T-cell (primary cell): ENCODE results near the gene CLEC2D. TPM values are rescaled to one million over a fixed set of nuclear protein-coding genes. Genes with fewer than 3 reads are reported as not detected.

Experiments
- ATAC-seq, 4 experiments: fragments of 200-7000 bp in 3 of 4; fragments of 150-1000 bp in 1 of 4; cut with Tn5 transposase; replicated peaks in 1 of 4; 1 replicate in 3 of 4; 2 replicates in 1 of 4; pipeline ENCODE4 v1.10.0; 2021; ENCODE audit warnings: moderate library complexity in 3 of 4, mild to moderate bottlenecking in 2 of 4, moderate number of reproducible peaks in 1 of 4
- CTCF ChIA-PET, 2 donors: fragments of 300-600 bp; sonication (Branson Sonifier 250); formaldehyde crosslinking; loops; one replicate each; lab custom pipeline; 2022; ENCODE audit warnings: antibody characterized with exemption in 2 of 2; lab: Charles Lee
- POLR2A ChIA-PET, 2 donors: fragments of 300-600 bp; sonication (Branson Sonifier 250); formaldehyde crosslinking; loops; one replicate each; lab custom pipeline; 2022; ENCODE audit warnings: antibody characterized with exemption in 2 of 2; lab: Charles Lee
- DNase-seq, 35 experiments: peaks; one replicate each; pipeline versions ENCODE4 v3.0.0 to v3.0.0-alpha.2; 2013 to 2023
- H3K27ac ChIP-seq: one replicate; pipeline ENCODE4 v1.5.1; 2013; ENCODE audit warnings: low read length
- H3K27me3 ChIP-seq, 2 experiments: replicated peaks in 1 of 2; 1 replicate in 1 of 2; 2 replicates in 1 of 2; pipeline versions ENCODE4 v1.6.1 to v1.7.0; 2013; ENCODE audit warnings: low read length in 1 of 2, mixed read lengths in 1 of 2; ENCODE audit not compliant: control insufficient read depth in 2 of 2, insufficient read depth in 2 of 2; ENCODE audit errors: extremely low read depth in 1 of 2
- H3K36me3 ChIP-seq, 2 donors: 1 replicate in 1 of 2; 2 replicates in 1 of 2; pipeline versions ENCODE4 v1.6.1 to v1.7.0; 2013; ENCODE audit warnings: low read length in 1 of 2; ENCODE audit not compliant: control insufficient read depth in 2 of 2, insufficient read depth in 1 of 2; ENCODE audit errors: extremely low read depth in 1 of 2
- H3K4me1 ChIP-seq, 2 experiments: 1 replicate in 1 of 2; 2 replicates in 1 of 2; pipeline versions ENCODE4 v1.6.1 to v1.7.0; 2013; ENCODE audit warnings: low read length in 2 of 2, mixed read lengths in 1 of 2; ENCODE audit not compliant: insufficient read depth in 2 of 2, control insufficient read depth in 1 of 2; ENCODE audit errors: extremely low read depth in 1 of 2
- H3K4me3 ChIP-seq, 2 donors: 1 replicate in 1 of 2; 2 replicates in 1 of 2; pipeline versions ENCODE4 v1.5.1 to v1.7.0; 2013; ENCODE audit warnings: mild to moderate bottlenecking in 2 of 2, low read length in 1 of 2, moderate library complexity in 1 of 2; ENCODE audit not compliant: control insufficient read depth in 1 of 2; ENCODE audit errors: extremely low read depth in 1 of 2
- H3K9me3 ChIP-seq: 2 replicates; pipeline ENCODE4 v1.7.0; 2013
- H3K27ac Mint-ChIP-seq, 2 donors: one replicate each; pipeline ENCODE4 v1.8.0; 2020 to 2021; ENCODE audit warnings: mild to moderate bottlenecking in 2 of 2, mixed read lengths in 2 of 2
- H3K27me3 Mint-ChIP-seq, 2 donors: one replicate each; pipeline ENCODE4 v1.8.0; 2021 to 2022; ENCODE audit warnings: mixed read lengths in 2 of 2
- H3K36me3 Mint-ChIP-seq: one replicate; pipeline ENCODE4 v1.8.0; 2021; ENCODE audit warnings: mixed read lengths
- H3K4me1 Mint-ChIP-seq, 3 donors: one replicate each; pipeline ENCODE4 v1.8.0; 2020 to 2022; ENCODE audit warnings: mixed read lengths in 3 of 3, mild to moderate bottlenecking in 1 of 3
- H3K4me3 Mint-ChIP-seq, 3 donors: one replicate each; pipeline ENCODE4 v1.8.0; 2020 to 2022; ENCODE audit warnings: mild to moderate bottlenecking in 3 of 3, mixed read lengths in 3 of 3, moderate library complexity in 3 of 3
- H3K9me3 Mint-ChIP-seq, 3 donors: one replicate each; pipeline ENCODE4 v1.8.0; 2020 to 2022; ENCODE audit warnings: mixed read lengths in 3 of 3
- WGBS: methylation state at CpG from one replicate; pipeline ENCODE4 v1.1.5; 2013; ENCODE audit warnings: missing lambda C conversion rate; ENCODE audit not compliant: insufficient coverage; 5-methylcytosine and 5-hydroxymethylcytosine counted together
- total RNA-seq, 35 experiments: library from RNA in 6 of 35; stranded (reverse) in 6 of 35; fragments of 120-200 nt in 1 of 35; gene quantifications; one replicate each; pipeline versions ENCODE4 v1.2.1 to v1.2.4 and lab custom pipeline; 2013 to 2026

The CLEC2D gene
- total RNA-seq, 5 donors from 2014 or later (not counting 1 experiment from before 2014, with no cell fraction given): 217 to 338 (median 311) TPM

GRCh38 chr12:9634969-9635754, 34.4 kb upstream of the CLEC2D start:
- Histone ChIP-seq H3K4me3 (no peak overlapping the region), H3K36me3 (peaks cover 0 to 6% of the 10 kb centered on the region in 2 donors), H3K9me3 (no peaks in the 10 kb centered on the region), H3K4me1 (peaks cover 24 to 25% of the 10 kb centered on the region in 2 experiments), H3K27ac (peak overlapping the region; percentile 48), H3K27me3 (no peaks in the 10 kb centered on the region)
- no peak for DNase-seq
- WGBS: no CpG with 5 or more reads among the region's 2 CpGs
- ATAC-seq: no peak
- peaks cover 75 to 88% (median 80%) of the 10 kb centered on the region in 3 donors for H3K4me1 Mint-ChIP-seq
- peaks cover 0 to 7% (median 0%) of the 10 kb centered on the region in 3 donors for H3K9me3 Mint-ChIP-seq
- peak overlapping the region in 1 of 3 donors; percentile 41 for H3K4me3 Mint-ChIP-seq
- CTCF ChIA-PET: interaction anchor here (0.5 to 5.2 kb wide), 25 partner anchors 11 to 165 kb away, joined by 3 to 41 read pairs (median 3); no protein-coding TSS in a partner anchor
- H3K27ac Mint-ChIP-seq: peak overlapping the region; percentile 74 to 95
- POLR2A ChIA-PET: interaction anchor here (0.5 to 1.1 kb wide), 2 partner anchors 73 to 1022 kb away, joined by 3 read pairs; no protein-coding TSS in a partner anchor
- no peaks in the 10 kb centered on the region for H3K27me3 Mint-ChIP-seq
- H3K36me3 Mint-ChIP-seq: peaks cover 6% of the 10 kb centered on the region

DNA sequence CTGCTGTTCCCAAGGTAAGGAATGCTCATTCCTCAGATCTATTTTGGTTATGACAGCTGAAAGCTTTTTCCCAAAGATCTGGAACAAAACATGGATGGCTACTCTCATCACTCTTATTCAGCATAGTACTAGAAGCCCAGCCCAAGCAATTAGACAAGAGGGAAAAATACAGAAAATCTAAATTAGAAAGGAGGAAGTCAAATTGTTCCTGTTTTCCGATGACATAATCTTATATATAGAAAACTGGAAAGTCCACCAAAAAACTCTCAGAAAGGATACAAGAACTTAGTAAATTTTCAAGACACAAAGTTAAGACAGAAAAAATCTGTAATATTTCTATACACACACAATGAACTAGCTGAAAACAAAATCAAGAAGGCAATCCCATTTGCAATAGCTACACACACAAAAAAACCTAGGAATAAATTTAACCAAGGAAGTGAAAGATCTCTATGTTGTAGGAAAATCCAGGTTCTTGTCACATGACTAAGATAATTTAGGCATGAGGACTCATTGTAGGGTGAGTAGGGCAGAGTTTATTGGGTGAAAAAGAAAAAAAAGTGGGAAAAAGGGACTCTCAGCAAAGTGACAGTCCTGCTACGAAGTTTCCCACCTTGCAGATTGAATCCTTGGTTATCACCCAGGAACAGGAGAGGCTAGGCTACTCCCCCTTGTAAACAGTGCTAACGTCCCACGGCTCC, 33.2 kb upstream of the CLEC2D start:
- ATAC-seq: no peak
- H3K36me3 Mint-ChIP-seq: peaks cover 12% of the 10 kb centered on the region
- H3K27me3 Mint-ChIP-seq: no peaks in the 10 kb centered on the region
- H3K4me3 Mint-ChIP-seq: peak overlapping the region in 1 of 3 donors; percentile 41
- POLR2A ChIA-PET: interaction anchor here (0.5 to 1.2 kb wide), 3 partner anchors 35 to 267 kb away, joined by 3 to 5 read pairs (median 4); no protein-coding TSS in a partner anchor
- 93% methylated on average over 2 of the region's 4 CpGs for WGBS
- H3K9me3 Mint-ChIP-seq: peaks cover 0 to 11% (median 6%) of the 10 kb centered on the region in 3 donors
- CTCF ChIA-PET: interaction anchor here (0.6 to 5.2 kb wide), 9 partner anchors 11 to 250 kb away, joined by 3 to 41 read pairs (median 4); no protein-coding TSS in a partner anchor
- Histone ChIP-seq H3K4me3 (no peak overlapping the region), H3K36me3 (peaks cover 0 to 6% of the 10 kb centered on the region in 2 donors), H3K27ac (no peak overlapping the region), H3K9me3 (no peaks in the 10 kb centered on the region), H3K27me3 (no peaks in the 10 kb centered on the region), H3K4me1 (peaks cover 24 to 25% of the 10 kb centered on the region in 2 experiments)
- peaks cover 70 to 83% (median 79%) of the 10 kb centered on the region in 3 donors for H3K4me1 Mint-ChIP-seq
- no peak for DNase-seq
- peak overlapping the region; percentile 74 to 95 for H3K27ac Mint-ChIP-seq

GRCh38 chr12:9636851-9637206, 32.7 kb upstream of the CLEC2D start:
- Histone ChIP-seq H3K4me1 (peaks cover 24 to 25% of the 10 kb centered on the region in 2 experiments), H3K36me3 (peaks cover 0 to 6% of the 10 kb centered on the region in 2 donors), H3K4me3 (no peak overlapping the region), H3K27me3 (no peaks in the 10 kb centered on the region), H3K9me3 (no peaks in the 10 kb centered on the region), H3K27ac (no peak overlapping the region)
- Mint-ChIP-seq H3K4me3 (no peak overlapping the region), H3K27ac (peak overlapping the region; percentile 74 to 95), H3K9me3 (peaks cover 0 to 11% (median 6%) of the 10 kb centered on the region in 3 donors), H3K4me1 (peaks cover 71 to 82% (median 78%) of the 10 kb centered on the region in 3 donors), H3K36me3 (peaks cover 11% of the 10 kb centered on the region), H3K27me3 (no peaks in the 10 kb centered on the region)
- DNase-seq (no peak), ATAC-seq (no peak)
- ChIA-PET CTCF (interaction anchor here (1.4 to 5.2 kb wide), 4 partner anchors 10 to 106 kb away, joined by 3 to 41 read pairs (median 16); no protein-coding TSS in a partner anchor), POLR2A (interaction anchor here (0.5 to 1.2 kb wide), 2 partner anchors 34 to 121 kb away, joined by 3 to 4 read pairs; no protein-coding TSS in a partner anchor)
- no CpG with 5 or more reads among the region's 5 CpGs for WGBS

GRCh38 chr12:9640024-9640423, 29.5 kb upstream of the CLEC2D start:
- Mint-ChIP-seq H3K27me3 (no peaks in the 10 kb centered on the region), H3K4me1 (peaks cover 61 to 77% (median 72%) of the 10 kb centered on the region in 3 donors), H3K36me3 (peaks cover 19% of the 10 kb centered on the region), H3K4me3 (no peak overlapping the region), H3K27ac (no peak overlapping the region), H3K9me3 (peaks cover 0 to 12% (median 11%) of the 10 kb centered on the region in 3 donors)
- POLR2A ChIA-PET: interaction anchor here in 1 of 2 donors (0.6 kb wide), 1 partner anchor 289 kb away, joined by 3 read pairs; no protein-coding TSS in a partner anchor
- no peak for ATAC-seq
- peaks cover 0 to 6% of the 10 kb centered on the region in 2 donors for H3K36me3 ChIP-seq
- no peak for DNase-seq
- H3K27ac ChIP-seq: no peak overlapping the region
- CTCF ChIA-PET: interaction anchor here in 1 of 2 donors (1.1 kb wide), 1 partner anchor 160 kb away, joined by 3 read pairs; no protein-coding TSS in a partner anchor
- no CpG with 5 or more reads among the region's 2 CpGs for WGBS
- peaks cover 17 to 27% of the 10 kb centered on the region in 2 experiments for H3K4me1 ChIP-seq
- H3K27me3 ChIP-seq: no peaks in the 10 kb centered on the region
- H3K9me3 ChIP-seq: no peaks in the 10 kb centered on the region
- no peak overlapping the region for H3K4me3 ChIP-seq

DNA sequence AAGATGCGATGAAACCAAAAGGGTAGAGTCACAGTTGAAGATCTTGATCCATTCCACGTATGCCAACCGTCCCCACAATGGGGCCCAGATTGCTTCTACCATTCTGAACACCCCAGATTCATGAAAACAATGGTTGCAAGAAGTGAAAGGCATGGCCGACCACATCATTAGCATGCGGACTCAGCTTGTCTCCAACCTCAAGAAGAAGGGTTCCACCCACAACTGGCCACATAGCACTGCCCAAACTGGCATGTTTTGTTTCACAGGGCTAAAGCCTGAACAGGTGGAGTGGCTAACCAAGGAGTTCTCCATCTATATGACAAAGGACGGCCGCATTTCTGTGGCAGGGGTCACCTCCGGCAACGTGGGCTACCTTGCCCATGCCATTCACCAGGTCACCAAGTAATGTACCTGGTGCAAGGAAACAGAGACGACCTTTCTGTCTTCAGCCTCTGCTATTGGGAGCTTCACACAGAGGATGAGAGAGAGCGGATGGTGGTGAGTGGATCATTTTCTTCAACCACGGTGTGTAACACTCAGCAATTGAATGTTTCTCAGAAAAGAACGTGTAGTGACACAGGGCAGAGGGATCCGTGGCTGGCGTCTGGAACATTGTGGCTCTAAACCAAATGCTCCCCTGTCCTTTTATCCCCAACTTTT, 26.8 kb upstream of the CLEC2D start:
- Histone ChIP-seq H3K4me3 (no peak overlapping the region), H3K9me3 (no peaks in the 10 kb centered on the region), H3K27ac (peak overlapping the region; percentile 5), H3K36me3 (no peaks in the 10 kb centered on the region), H3K4me1 (peaks cover 25 to 28% of the 10 kb centered on the region in 2 experiments), H3K27me3 (no peaks in the 10 kb centered on the region)
- CTCF ChIA-PET: interaction anchor here in 1 of 2 donors (0.5 kb wide), 1 partner anchor 9 kb away, joined by 3 read pairs; no protein-coding TSS in a partner anchor
- POLR2A ChIA-PET: no interaction called here
- DNase-seq (no peak), ATAC-seq (no peak)
- Mint-ChIP-seq H3K4me3 (peak overlapping the region in 2 of 3 donors; percentile 41 to 60), H3K27me3 (no peaks in the 10 kb centered on the region), H3K4me1 (peaks cover 58 to 69% (median 63%) of the 10 kb centered on the region in 3 donors), H3K27ac (peak overlapping the region; percentile 85 to 94), H3K9me3 (peaks cover 0 to 19% (median 18%) of the 10 kb centered on the region in 3 donors), H3K36me3 (peaks cover 26% of the 10 kb centered on the region)
- whole genome bisulfite sequencing: 69% methylated on average over 11 of the region's 15 CpGs
